Astrocyte (in vitro differentiated cells and primary cell): ENCODE data around the gene TRNAU1AP. TPM values are rescaled to one million over a fixed set of nuclear protein-coding genes. Genes with fewer than 3 reads are reported as not detected.

Experiments used
- DNase-seq: peaks from one replicate; pipeline ENCODE4 v3.0.0-alpha.2; 2010; ENCODE audit warnings: low read depth
- FAIRE-seq: peaks from 2 replicates; lab custom pipeline; 2011; peaks lifted over from hg19 to GRCh38; lab: Jason Lieb, UNC
- H2AFZ ChIP-seq: 2 replicates; pipeline ENCODE4 v1.6.0; 2012; ENCODE audit warnings: low read depth, low read length, inconsistent platforms
- H3K27ac ChIP-seq: 2 replicates; pipeline ENCODE4 v1.5.1; 2011; ENCODE audit warnings: low read depth, low read length, inconsistent platforms
- H3K27me3 ChIP-seq: 2 replicates; pipeline ENCODE4 v1.6.0; 2011; ENCODE audit warnings: low read length, inconsistent platforms; ENCODE audit not compliant: insufficient read depth
- H3K36me3 ChIP-seq: 2 replicates; pipeline ENCODE4 v1.5.1; 2011; ENCODE audit warnings: low read length, inconsistent platforms; ENCODE audit not compliant: insufficient read depth
- H3K4me1 ChIP-seq: 2 replicates; pipeline ENCODE4 v1.5.1; 2011; ENCODE audit warnings: low read length, inconsistent platforms; ENCODE audit not compliant: insufficient read depth
- H3K4me2 ChIP-seq: 2 replicates; pipeline ENCODE4 v1.6.0; 2012; ENCODE audit warnings: low read length, inconsistent platforms
- H3K4me3 ChIP-seq: 2 replicates; pipeline ENCODE4 v1.5.1; 2011; ENCODE audit warnings: low read depth, mild to moderate bottlenecking, low read length, inconsistent platforms; ENCODE audit not compliant: insufficient read depth
- H3K79me2 ChIP-seq: 2 replicates; pipeline ENCODE4 v1.6.0; 2012; ENCODE audit warnings: mild to moderate bottlenecking, low read length, inconsistent platforms; ENCODE audit not compliant: insufficient read depth
- H3K9ac ChIP-seq: 2 replicates; pipeline ENCODE4 v1.6.0; 2012; ENCODE audit warnings: mild to moderate bottlenecking, low read length, inconsistent platforms
- H3K9me3 ChIP-seq: 2 replicates; pipeline ENCODE4 v1.5.1; 2012; ENCODE audit warnings: low read depth, mild to moderate bottlenecking, low read length, inconsistent platforms; ENCODE audit not compliant: insufficient read depth
- H4K20me1 ChIP-seq: 2 replicates; pipeline ENCODE4 v1.6.0; 2012; ENCODE audit warnings: low read length, inconsistent platforms; ENCODE audit not compliant: insufficient read depth
- H3K27ac Mint-ChIP-seq: one replicate; pipeline ENCODE4 v1.8.0; 2021; ENCODE audit warnings: mild to moderate bottlenecking, mixed read lengths; ENCODE audit not compliant: unreplicated experiment
- H3K27me3 Mint-ChIP-seq: one replicate; pipeline ENCODE4 v1.8.0; 2021; ENCODE audit warnings: low read depth, mixed read lengths; ENCODE audit not compliant: unreplicated experiment
- H3K36me3 Mint-ChIP-seq: one replicate; pipeline ENCODE4 v1.8.0; 2021; ENCODE audit warnings: low read depth, mixed read lengths; ENCODE audit not compliant: unreplicated experiment
- H3K4me1 Mint-ChIP-seq: one replicate; pipeline ENCODE4 v1.8.0; 2021; ENCODE audit warnings: low read depth, mixed read lengths; ENCODE audit not compliant: unreplicated experiment
- H3K4me3 Mint-ChIP-seq: one replicate; pipeline ENCODE4 v1.8.0; 2021; ENCODE audit warnings: mild to moderate bottlenecking, moderate library complexity, mixed read lengths; ENCODE audit not compliant: unreplicated experiment
- H3K9me3 Mint-ChIP-seq: one replicate; pipeline ENCODE4 v1.8.0; 2021; ENCODE audit warnings: mild to moderate bottlenecking, mixed read lengths; ENCODE audit not compliant: unreplicated experiment
- CTCF ChIP-seq: IDR thresholded peaks from 2 replicates; pipeline ENCODE4 v1.5.1; 2011; ENCODE audit warnings: low read depth, mild to moderate bottlenecking, inconsistent platforms, low read length, moderate library complexity; ENCODE audit not compliant: insufficient read depth
- EZH2 ChIP-seq: IDR thresholded peaks from 2 replicates; pipeline ENCODE4 v1.6.1; 2012; ENCODE audit warnings: mild to moderate bottlenecking, low read length, inconsistent platforms; ENCODE audit not compliant: insufficient read depth
- total RNA-seq: library from RNA; stranded (reverse); gene quantifications from 2 replicates; pipeline ENCODE4 v1.2.1, GENCODE V29; 2021

TRNAU1AP gene
- total RNA-seq, 1 donor from 2014 or later = 21.7 TPM

GRCh38 chr1:28564310-28564709 is 11.4 kb downstream of the TRNAU1AP start:
- Histone ChIP-seq H3K27me3 (no peaks in the 10 kb centered on the region), H3K4me1 (no peaks in the 10 kb centered on the region), H3K4me2 (no peak overlapping the region), H3K9ac (no peak overlapping the region), H3K27ac (no peak overlapping the region), H3K9me3 (no peaks in the 10 kb centered on the region), H3K36me3 (peaks cover 42% of the 10 kb centered on the region), H4K20me1 (no peaks in the 10 kb centered on the region), H2AFZ (no peak overlapping the region), H3K79me2 (no peaks in the 10 kb centered on the region), H3K4me3 (no peak overlapping the region)
- no peak overlapping the region for H3K4me3 Mint-ChIP-seq
- FAIRE-seq = no peak
- no peaks in the 10 kb centered on the region for H3K4me1 Mint-ChIP-seq
- DNase-seq = no peak
- H3K27me3 Mint-ChIP-seq = no peaks in the 10 kb centered on the region
- no peak for TF ChIP-seq CTCF
- TF ChIP-seq EZH2 = no peak
- no peak overlapping the region for H3K27ac Mint-ChIP-seq
- no peaks in the 10 kb centered on the region for H3K9me3 Mint-ChIP-seq
- H3K36me3 Mint-ChIP-seq = peaks cover 15% of the 10 kb centered on the region

- Histone ChIP-seq H4K20me1 (no peaks in the 10 kb centered on the region), H3K36me3 (peaks cover 40% of the 10 kb centered on the region), H3K4me1 (no peaks in the 10 kb centered on the region), H3K9me3 (no peaks in the 10 kb centered on the region), H3K27ac (no peak overlapping the region), H3K27me3 (no peaks in the 10 kb centered on the region), H3K4me3 (no peak overlapping the region), H2AFZ (no peak overlapping the region), H3K9ac (no peak overlapping the region), H3K79me2 (no peaks in the 10 kb centered on the region), H3K4me2 (no peak overlapping the region)
- Mint-ChIP-seq H3K36me3 (peaks cover 15% of the 10 kb centered on the region), H3K27me3 (no peaks in the 10 kb centered on the region), H3K4me1 (no peaks in the 10 kb centered on the region), H3K4me3 (no peak overlapping the region), H3K27ac (no peak overlapping the region), H3K9me3 (no peaks in the 10 kb centered on the region)
- TF ChIP-seq EZH2 (no peak), CTCF (no peak)
- DNase-seq = no peak
- FAIRE-seq = no peak
Observed at GRCh38 chr1:28565040-28565439, 12.2 kb downstream of the TRNAU1AP start.

GRCh38 chr1:28565726-28566125 is 12.8 kb downstream of the TRNAU1AP start:
- no peaks in the 10 kb centered on the region for H3K27me3 ChIP-seq
- no peaks in the 10 kb centered on the region for H3K9me3 Mint-ChIP-seq
- no peaks in the 10 kb centered on the region for H3K27me3 Mint-ChIP-seq
- DNase-seq (no peak), FAIRE-seq (no peak)
- peaks cover 37% of the 10 kb centered on the region for H3K36me3 ChIP-seq
- H3K4me1 ChIP-seq = no peaks in the 10 kb centered on the region
- no peaks in the 10 kb centered on the region for H3K9me3 ChIP-seq
- H3K27ac ChIP-seq = no peak overlapping the region
- TF ChIP-seq EZH2 (no peak), CTCF (no peak)
- H3K4me1 Mint-ChIP-seq = no peaks in the 10 kb centered on the region
- peaks cover 15% of the 10 kb centered on the region for H3K36me3 Mint-ChIP-seq
- H2AFZ ChIP-seq = no peak overlapping the region
- no peak overlapping the region for H3K9ac ChIP-seq
- H3K4me3 ChIP-seq = no peak overlapping the region
- no peaks in the 10 kb centered on the region for H4K20me1 ChIP-seq
- no peaks in the 10 kb centered on the region for H3K79me2 ChIP-seq
- H3K27ac Mint-ChIP-seq = no peak overlapping the region
- H3K4me3 Mint-ChIP-seq = no peak overlapping the region
- no peak overlapping the region for H3K4me2 ChIP-seq
